OCI-M2 (cell line): ENCODE measurements around the gene GLRA2.
"Not testable (repeated sequence)": the region's sequence is repeated elsewhere in the genome, so short reads cannot be mapped to it uniquely, and the experiment has no call there.

Experiments
- DNase-seq: peaks from one replicate; lab custom pipeline; 2025; ENCODE audit not compliant: unreplicated experiment; lab: John Stamatoyannopoulos, UW

Gene GLRA2

GRCh38 chrX:14590693-14591424 lies 61.5 kb downstream of the GLRA2 start:
- DNase-seq, result no peak

GRCh38 chrX:14591976-14592375 lies 62.6 kb downstream of the GLRA2 start:
- no peak for DNase-seq

GRCh38 chrX:14594521-14594920 lies 65.2 kb downstream of the GLRA2 start:
- DNase-seq, result no peak

GRCh38 chrX:14598330-14598729 lies 69.0 kb downstream of the GLRA2 start:
- DNase-seq, result no peak

GRCh38 chrX:14607446-14607985 lies 78.2 kb downstream of the GLRA2 start:
- DNase-seq, result no peak

GRCh38 chrX:14612450-14612849 lies 83.1 kb downstream of the GLRA2 start:
- DNase-seq, result not testable (repeated sequence)

- no peak for DNase-seq
These were observed 87.0 kb downstream of the GLRA2 start for GRCh38 chrX:14616301-14616700.

GRCh38 chrX:14616836-14617235 lies 87.5 kb downstream of the GLRA2 start:
- no peak for DNase-seq

GRCh38 chrX:14618177-14618965 lies 89.0 kb downstream of the GLRA2 start:
- no peak for DNase-seq

GRCh38 chrX:14630733-14631132 lies 101.4 kb downstream of the GLRA2 start:
- no peak for DNase-seq

- DNase-seq, result no peak
These were observed 112.6 kb downstream of the GLRA2 start for GRCh38 chrX:14641681-14642655.

GRCh38 chrX:14660970-14661369 lies 131.6 kb downstream of the GLRA2 start:
- no peak for DNase-seq

- DNase-seq, result no peak
These were observed 141.5 kb downstream of the GLRA2 start for GRCh38 chrX:14670819-14671218.

- no peak for DNase-seq
These were observed 143.4 kb downstream of the GLRA2 start for GRCh38 chrX:14672611-14673172.

- DNase-seq, result no peak
These were observed 143.9 kb downstream of the GLRA2 start for GRCh38 chrX:14673236-14673635.

- no peak for DNase-seq
These were observed 144.4 kb downstream of the GLRA2 start for GRCh38 chrX:14673764-14674163.

- DNase-seq, result no peak
These were observed 146.2 kb downstream of the GLRA2 start for GRCh38 chrX:14675500-14675899.

GRCh38 chrX:14676431-14676830 lies 147.1 kb downstream of the GLRA2 start:
- no peak for DNase-seq

GRCh38 chrX:14688331-14688730 lies 159.0 kb downstream of the GLRA2 start:
- DNase-seq, result not testable (repeated sequence)

GRCh38 chrX:14690553-14690952 lies 161.2 kb downstream of the GLRA2 start:
- no peak for DNase-seq

GRCh38 chrX:14694611-14695010 lies 165.3 kb downstream of the GLRA2 start:
- no peak for DNase-seq
